KMS-11 (cell line): ENCODE data around the gene BLCAP.
"Not testable (repeated sequence)": the region's sequence is repeated elsewhere in the genome, so short reads cannot be mapped to it uniquely, and the experiment has no call there.

Experiments
- H2AFZ ChIP-seq: fragments of 200-600 bp; sonication (generic); 2 replicates; pipeline ENCODE4 v1.6.1; 2016; ENCODE audit warnings: antibody characterized with exemption, mixed run types, low read depth
- H3K27ac ChIP-seq: fragments of 200-600 bp; sonication (generic); 2 replicates; pipeline ENCODE4 v1.6.1; 2016; ENCODE audit warnings: mild to moderate bottlenecking, mixed run types
- H3K27me3 ChIP-seq: fragments of 200-600 bp; sonication (generic); 2 replicates; pipeline ENCODE4 v1.6.1; 2017; ENCODE audit warnings: mild to moderate bottlenecking, low read depth, mixed run types, moderate library complexity; ENCODE audit not compliant: insufficient read depth
- H3K36me3 ChIP-seq: fragments of 200-600 bp; sonication (generic); 2 replicates; pipeline ENCODE4 v1.6.1; 2017; ENCODE audit warnings: mild to moderate bottlenecking, mixed run types; ENCODE audit not compliant: insufficient read depth
- H3K4me1 ChIP-seq: fragments of 200-600 bp; sonication (generic); 2 replicates; pipeline ENCODE4 v1.6.1; 2016; ENCODE audit warnings: mild to moderate bottlenecking, low read depth, mixed run types; ENCODE audit not compliant: poor library complexity, severe bottlenecking
- H3K4me2 ChIP-seq: fragments of 200-600 bp; sonication (generic); 2 replicates; pipeline ENCODE4 v1.7.0; 2016; ENCODE audit warnings: mild to moderate bottlenecking, mixed run types
- H3K4me3 ChIP-seq: fragments of 200-600 bp; sonication (generic); IDR thresholded peaks from 2 replicates; pipeline ENCODE4 v1.6.1; 2017; ENCODE audit warnings: low read depth, low read length, mixed read lengths; ENCODE audit not compliant: insufficient read depth
- H3K79me2 ChIP-seq: fragments of 200-600 bp; sonication (generic); 2 replicates; pipeline ENCODE4 v1.6.1; 2016; ENCODE audit warnings: low read depth, mixed run types; ENCODE audit not compliant: insufficient read depth
- H3K9ac ChIP-seq: fragments of 200-600 bp; sonication (generic); 2 replicates; pipeline ENCODE4 v1.6.1; 2016; ENCODE audit warnings: mild to moderate bottlenecking, mixed run types
- H4K20me1 ChIP-seq: fragments of 200-600 bp; sonication (generic); 2 replicates; pipeline ENCODE4 v1.6.1; 2016; ENCODE audit warnings: mild to moderate bottlenecking, mixed run types; ENCODE audit not compliant: insufficient read depth
- CTCF ChIP-seq: fragments of 200-600 bp; sonication (generic); conservative IDR thresholded peaks from 2 replicates; pipeline ENCODE4 v1.6.1; 2017; ENCODE audit warnings: low read depth, mild to moderate bottlenecking, antibody characterized with exemption, low read length, moderate library complexity, mixed read lengths

The BLCAP gene

GRCh38 chr20:37475252-37475651 lies 52.4 kb downstream of the BLCAP start:
- Histone ChIP-seq H2AFZ (no peak overlapping the region), H3K27ac (no peak overlapping the region), H3K79me2 (no peaks in the 10 kb centered on the region), H4K20me1 (no peaks in the 10 kb centered on the region), H3K36me3 (no peaks in the 10 kb centered on the region), H3K4me1 (no peaks in the 10 kb centered on the region), H3K27me3 (peaks cover 3% of the 10 kb centered on the region; the same call in 1 of the 2 replicates), H3K4me3 (no peak overlapping the region), H3K9ac (no peak overlapping the region), H3K4me2 (no peak overlapping the region)
- TF ChIP-seq CTCF: no peak

- Histone ChIP-seq H3K27ac (no peak overlapping the region), H2AFZ (no peak overlapping the region), H4K20me1 (no peaks in the 10 kb centered on the region), H3K79me2 (no peaks in the 10 kb centered on the region), H3K36me3 (no peaks in the 10 kb centered on the region), H3K4me2 (no peak overlapping the region), H3K9ac (no peak overlapping the region), H3K4me1 (no peaks in the 10 kb centered on the region), H3K4me3 (no peak overlapping the region), H3K27me3 (peaks cover 3% of the 10 kb centered on the region; the same call in 1 of the 2 replicates)
- no peak for TF ChIP-seq CTCF
Measured at GRCh38 chr20:37474386-37474785, 53.3 kb downstream of the BLCAP start.

- H3K9ac ChIP-seq: no peak overlapping the region
- H3K27me3 ChIP-seq: no peaks in the 10 kb centered on the region; the same call in 1 of the 2 replicates
- no peaks in the 10 kb centered on the region for H4K20me1 ChIP-seq
- no peaks in the 10 kb centered on the region for H3K36me3 ChIP-seq
- no peak overlapping the region for H3K4me2 ChIP-seq
- no peak overlapping the region for H2AFZ ChIP-seq
- H3K27ac ChIP-seq: no peak overlapping the region
- no peak overlapping the region for H3K4me3 ChIP-seq
- H3K4me1 ChIP-seq: no peaks in the 10 kb centered on the region
- no peaks in the 10 kb centered on the region for H3K79me2 ChIP-seq
- no peak for TF ChIP-seq CTCF
Measured at GRCh38 chr20:37473249-37474000, 54.3 kb downstream of the BLCAP start.

GRCh38 chr20:37472435-37472834 lies 55.2 kb downstream of the BLCAP start:
- H3K27me3 ChIP-seq, H3K27ac ChIP-seq, H3K79me2 ChIP-seq, H3K4me1 ChIP-seq, H3K4me3 ChIP-seq, H3K9ac ChIP-seq, H3K36me3 ChIP-seq, H3K4me2 ChIP-seq, H2AFZ ChIP-seq, H4K20me1 ChIP-seq: not testable (repeated sequence)

GRCh38 chr20:37471741-37472235 lies 55.9 kb downstream of the BLCAP start:
- H3K4me1 ChIP-seq: no peaks in the 10 kb centered on the region

GRCh38 chr20:37470190-37470589 lies 57.5 kb downstream of the BLCAP start:
- not testable (repeated sequence) for H3K4me1 ChIP-seq, H3K36me3 ChIP-seq, H4K20me1 ChIP-seq, H2AFZ ChIP-seq, H3K4me2 ChIP-seq, H3K9ac ChIP-seq, H3K4me3 ChIP-seq, H3K27me3 ChIP-seq, H3K79me2 ChIP-seq, H3K27ac ChIP-seq

More at GRCh38 chr20:37471741-37472235, 55.9 kb downstream of the BLCAP start:
- H2AFZ ChIP-seq: no peak overlapping the region
- H3K27me3 ChIP-seq: no peaks in the 10 kb centered on the region; the same call in 1 of the 2 replicates
- TF ChIP-seq CTCF: no peak
- no peaks in the 10 kb centered on the region for H3K79me2 ChIP-seq
- H3K27ac ChIP-seq: no peak overlapping the region
- no peak overlapping the region for H3K4me3 ChIP-seq
- no peak overlapping the region for H3K4me2 ChIP-seq
- H3K36me3 ChIP-seq: no peaks in the 10 kb centered on the region
- no peak overlapping the region for H3K9ac ChIP-seq
- no peaks in the 10 kb centered on the region for H4K20me1 ChIP-seq
